Measurements from ENCODE around the gene PSAP. TPM values are rescaled to one million over a fixed set of nuclear protein-coding genes. Genes with fewer than 3 reads are reported as not detected.

The PSAP gene
- total and polyA plus RNA-seq, 4 donors, result 255 to 671 (median 472) TPM

- Histone ChIP-seq H3K36me3 (ENCODE audit: control insufficient read depth in 4 of 4, insufficient read depth in 3 of 4, low read depth in 1 of 4, low read length in 3 of 4) (no peaks in the 10 kb centered on the region), H3K4me1 (ENCODE audit: control insufficient read depth in 4 of 4, insufficient read depth in 4 of 4, low read length in 3 of 4) (peaks cover 22 to 49% (median 30%) of the 10 kb centered on the region in 4 donors), H3K9me3 (ENCODE audit: control insufficient read depth in 4 of 4, low read length in 3 of 4) (no peaks in the 10 kb centered on the region), H3K9ac (ENCODE audit: low read depth in 1 of 2, low read length in 2 of 2) (no peak overlapping the region), H3K4me3 (ENCODE audit: low read depth in 1 of 3, low read length in 3 of 3) (no peak overlapping the region), H3K27ac (ENCODE audit: low read depth in 1 of 2, low read length in 2 of 2) (peak overlapping the region; percentile 67 to 83), H3K27me3 (ENCODE audit: control insufficient read depth in 4 of 4, insufficient read depth in 4 of 4, low read length in 3 of 4) (no peaks in the 10 kb centered on the region)
- 66% methylated on average over 11 of the region's 11 CpGs for WGBS
- no peak for DNase-seq (ENCODE audit: low spot score)
- TF ChIP-seq JUND (IDR thresholded peaks at IDR 0.05) (peak in 1 of 2 donors; percentile 20), ZBTB33 (IDR thresholded peaks at IDR 0.05) (no peak), RAD21 (IDR thresholded peaks at IDR 0.05) (no peak), HNF4A (conservative IDR thresholded peaks at IDR 0.05) (peak in 1 of 2 donors; percentile 31), GABPA (IDR thresholded peaks at IDR 0.05 in 1 of 2, conservative IDR thresholded peaks at IDR 0.05 in 1 of 2) (no peak), EGR1 (IDR thresholded peaks at IDR 0.05; ENCODE audit: low read depth in 2 of 2) (no peak), RXRA (IDR thresholded peaks at IDR 0.05) (peak in 1 of 2 donors; percentile 40), CTCF (IDR thresholded peaks at IDR 0.05; ENCODE audit: low read depth, low read length, missing input control) (no peak), FOXA2 (IDR thresholded peaks at IDR 0.05) (no peak)
These were observed 5.3 kb downstream of the PSAP start for GRCh38 chr10:71845410-71846405.

DNA sequence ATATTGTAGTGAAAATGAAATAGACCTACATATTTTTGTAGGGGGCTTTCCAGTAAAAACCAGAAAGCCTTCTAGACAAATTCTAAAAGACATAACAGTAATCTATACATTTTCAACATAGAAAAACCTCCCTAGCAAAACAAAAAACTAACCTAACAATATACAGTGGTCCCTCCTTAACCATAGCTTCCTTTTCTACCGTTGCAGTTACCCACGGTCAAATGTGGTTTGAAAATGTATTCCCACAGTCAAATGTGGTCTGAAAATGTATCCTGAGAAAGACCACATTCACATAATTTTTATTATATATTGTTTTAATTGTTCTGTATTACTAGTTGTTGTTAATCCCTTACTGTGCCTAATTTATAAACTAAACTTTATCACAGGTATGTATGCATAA is 6.4 kb downstream of the PSAP start:
- WGBS, result 79% methylated on average over 2 of the region's 2 CpGs
- H3K4me1 ChIP-seq (ENCODE audit: control insufficient read depth in 4 of 4, insufficient read depth in 4 of 4, low read length in 3 of 4), result peaks cover 22 to 49% (median 30%) of the 10 kb centered on the region in 4 donors
- no peak overlapping the region for H3K9ac ChIP-seq (ENCODE audit: low read depth in 1 of 2, low read length in 2 of 2)
- H3K27ac ChIP-seq (ENCODE audit: low read depth in 1 of 2, low read length in 2 of 2), result no peak overlapping the region
- TF ChIP-seq SP1 (IDR thresholded peaks at IDR 0.05) (no peak), RAD21 (IDR thresholded peaks at IDR 0.05) (no peak), HNF4A (conservative IDR thresholded peaks at IDR 0.05) (no peak), HNF4G (IDR thresholded peaks at IDR 0.05) (no peak), RXRA (IDR thresholded peaks at IDR 0.05) (no peak), FOXA1 (IDR thresholded peaks at IDR 0.05) (no peak)
- TF ChIP-seq, protein P1, sequence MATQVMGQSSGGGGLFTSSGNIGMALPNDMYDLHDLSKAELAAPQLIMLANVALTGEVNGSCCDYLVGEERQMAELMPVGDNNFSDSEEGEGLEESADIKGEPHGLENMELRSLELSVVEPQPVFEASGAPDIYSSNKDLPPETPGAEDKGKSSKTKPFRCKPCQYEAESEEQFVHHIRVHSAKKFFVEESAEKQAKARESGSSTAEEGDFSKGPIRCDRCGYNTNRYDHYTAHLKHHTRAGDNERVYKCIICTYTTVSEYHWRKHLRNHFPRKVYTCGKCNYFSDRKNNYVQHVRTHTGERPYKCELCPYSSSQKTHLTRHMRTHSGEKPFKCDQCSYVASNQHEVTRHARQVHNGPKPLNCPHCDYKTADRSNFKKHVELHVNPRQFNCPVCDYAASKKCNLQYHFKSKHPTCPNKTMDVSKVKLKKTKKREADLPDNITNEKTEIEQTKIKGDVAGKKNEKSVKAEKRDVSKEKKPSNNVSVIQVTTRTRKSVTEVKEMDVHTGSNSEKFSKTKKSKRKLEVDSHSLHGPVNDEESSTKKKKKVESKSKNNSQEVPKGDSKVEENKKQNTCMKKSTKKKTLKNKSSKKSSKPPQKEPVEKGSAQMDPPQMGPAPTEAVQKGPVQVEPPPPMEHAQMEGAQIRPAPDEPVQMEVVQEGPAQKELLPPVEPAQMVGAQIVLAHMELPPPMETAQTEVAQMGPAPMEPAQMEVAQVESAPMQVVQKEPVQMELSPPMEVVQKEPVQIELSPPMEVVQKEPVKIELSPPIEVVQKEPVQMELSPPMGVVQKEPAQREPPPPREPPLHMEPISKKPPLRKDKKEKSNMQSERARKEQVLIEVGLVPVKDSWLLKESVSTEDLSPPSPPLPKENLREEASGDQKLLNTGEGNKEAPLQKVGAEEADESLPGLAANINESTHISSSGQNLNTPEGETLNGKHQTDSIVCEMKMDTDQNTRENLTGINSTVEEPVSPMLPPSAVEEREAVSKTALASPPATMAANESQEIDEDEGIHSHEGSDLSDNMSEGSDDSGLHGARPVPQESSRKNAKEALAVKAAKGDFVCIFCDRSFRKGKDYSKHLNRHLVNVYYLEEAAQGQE (IDR thresholded peaks at IDR 0.05), result no peak
- TF ChIP-seq, protein P2, sequence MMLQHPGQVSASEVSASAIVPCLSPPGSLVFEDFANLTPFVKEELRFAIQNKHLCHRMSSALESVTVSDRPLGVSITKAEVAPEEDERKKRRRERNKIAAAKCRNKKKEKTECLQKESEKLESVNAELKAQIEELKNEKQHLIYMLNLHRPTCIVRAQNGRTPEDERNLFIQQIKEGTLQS (IDR thresholded peaks at IDR 0.05), result no peak
- TF ChIP-seq, protein P3, sequence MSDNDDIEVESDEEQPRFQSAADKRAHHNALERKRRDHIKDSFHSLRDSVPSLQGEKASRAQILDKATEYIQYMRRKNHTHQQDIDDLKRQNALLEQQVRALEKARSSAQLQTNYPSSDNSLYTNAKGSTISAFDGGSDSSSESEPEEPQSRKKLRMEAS (IDR thresholded peaks at IDR 0.05), result no peak
- DNase-seq (ENCODE audit: low spot score), result no peak
- no peak overlapping the region for H3K4me3 ChIP-seq (ENCODE audit: low read depth in 1 of 3, low read length in 3 of 3)
- no peaks in the 10 kb centered on the region for H3K27me3 ChIP-seq (ENCODE audit: control insufficient read depth in 4 of 4, insufficient read depth in 4 of 4, low read length in 3 of 4)
- no peaks in the 10 kb centered on the region for H3K36me3 ChIP-seq (ENCODE audit: control insufficient read depth in 4 of 4, insufficient read depth in 3 of 4, low read depth in 1 of 4, low read length in 3 of 4)
- no peaks in the 10 kb centered on the region for H3K9me3 ChIP-seq (ENCODE audit: control insufficient read depth in 4 of 4, low read length in 3 of 4)

Data from liver (tissue), 9 donors.